GM23248 (cell line): ENCODE results near the gene MYO1D.

ENCODE experiments used
- EZH2 ChIP-seq: fragments of 200-600 bp; sonication (generic); IDR thresholded peaks from 2 replicates; pipeline ENCODE4 v1.6.1; 2018; ENCODE audit warnings: antibody characterized with exemption, mild to moderate bottlenecking; ENCODE audit not compliant: insufficient read depth, poor library complexity, severe bottlenecking
- EZH2phosphoT487 ChIP-seq: fragments of 200-600 bp; sonication (generic); IDR thresholded peaks from 2 replicates; pipeline ENCODE4 v1.6.1; 2018; ENCODE audit warnings: antibody characterized with exemption, moderate library complexity, mild to moderate bottlenecking, low read depth; ENCODE audit not compliant: insufficient read depth

DNA sequence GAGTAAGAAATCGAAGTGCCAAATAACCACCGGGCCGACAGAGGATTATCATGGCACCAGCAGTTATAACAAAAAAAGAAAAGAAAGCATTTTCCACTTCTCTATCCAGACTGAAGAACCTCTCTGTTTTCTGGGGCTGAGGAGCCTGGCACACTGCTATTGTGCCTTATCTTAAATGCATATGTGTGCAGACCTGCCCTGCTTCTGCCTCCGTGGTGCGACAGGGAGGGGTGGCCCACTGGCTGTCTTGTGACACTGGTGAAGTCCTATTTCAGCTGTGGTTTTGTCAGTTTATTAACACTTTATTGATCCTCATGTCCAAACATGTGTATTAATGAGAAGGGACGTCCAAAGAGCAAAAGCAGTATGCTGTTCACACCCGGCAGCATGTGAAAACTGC, 334.7 kb downstream of the MYO1D start:
- TF ChIP-seq EZH2: no peak
- TF ChIP-seq EZH2phosphoT487: no peak
